Fibroblast of gingiva (primary cell): ENCODE measurements around the gene KCNQ1.

ENCODE experiments used
- DNase-seq: peaks from one replicate; pipeline ENCODE4 v3.0.0-alpha.2; 2011; ENCODE audit warnings: low read depth

Gene KCNQ1

GRCh38 chr11:2808850-2809846 lies 364.3 kb downstream of the KCNQ1 start:
- DNase-seq: no peak

GRCh38 chr11:2809854-2810253 lies 365.0 kb downstream of the KCNQ1 start:
- DNase-seq: no peak

- no peak for DNase-seq
These were observed 365.8 kb downstream of the KCNQ1 start for GRCh38 chr11:2810411-2811205.

GRCh38 chr11:2811206-2812091 lies 366.6 kb downstream of the KCNQ1 start:
- DNase-seq: no peak

GRCh38 chr11:2812371-2812991 lies 367.7 kb downstream of the KCNQ1 start:
- no peak for DNase-seq

- no peak for DNase-seq
These were observed 368.5 kb downstream of the KCNQ1 start for GRCh38 chr11:2813141-2813908.

GRCh38 chr11:2813968-2814367 lies 369.2 kb downstream of the KCNQ1 start:
- no peak for DNase-seq

- DNase-seq: no peak
These were observed 369.9 kb downstream of the KCNQ1 start for GRCh38 chr11:2814751-2815150.

GRCh38 chr11:2815762-2816496 lies 371.1 kb downstream of the KCNQ1 start:
- DNase-seq: no peak

- DNase-seq: no peak
These were observed 371.7 kb downstream of the KCNQ1 start for GRCh38 chr11:2816523-2816922.

- DNase-seq: peak; percentile 77
These were observed 372.2 kb downstream of the KCNQ1 start for GRCh38 chr11:2816941-2817421.

GRCh38 chr11:2817431-2817830 lies 372.6 kb downstream of the KCNQ1 start:
- DNase-seq: no peak

GRCh38 chr11:2818021-2818420 lies 373.2 kb downstream of the KCNQ1 start:
- DNase-seq: no peak

- DNase-seq: no peak
These were observed 373.7 kb downstream of the KCNQ1 start for GRCh38 chr11:2818503-2818902.

- DNase-seq: no peak
These were observed 374.5 kb downstream of the KCNQ1 start for GRCh38 chr11:2819316-2819715.

GRCh38 chr11:2820976-2821375 lies 376.2 kb downstream of the KCNQ1 start:
- no peak for DNase-seq

GRCh38 chr11:2821891-2822290 lies 377.1 kb downstream of the KCNQ1 start:
- DNase-seq: no peak

- no peak for DNase-seq
These were observed 380.0 kb downstream of the KCNQ1 start for GRCh38 chr11:2824851-2825250.

GRCh38 chr11:2825261-2825888 lies 380.6 kb downstream of the KCNQ1 start:
- DNase-seq: peak; percentile 81
